COLO668 (cell line): ENCODE results near the gene LCN1.

Source experiments
- DNase-seq: peaks from one replicate; lab custom pipeline; 2025; ENCODE audit not compliant: unreplicated experiment; lab: John Stamatoyannopoulos, UW

The LCN1 gene

DNA sequence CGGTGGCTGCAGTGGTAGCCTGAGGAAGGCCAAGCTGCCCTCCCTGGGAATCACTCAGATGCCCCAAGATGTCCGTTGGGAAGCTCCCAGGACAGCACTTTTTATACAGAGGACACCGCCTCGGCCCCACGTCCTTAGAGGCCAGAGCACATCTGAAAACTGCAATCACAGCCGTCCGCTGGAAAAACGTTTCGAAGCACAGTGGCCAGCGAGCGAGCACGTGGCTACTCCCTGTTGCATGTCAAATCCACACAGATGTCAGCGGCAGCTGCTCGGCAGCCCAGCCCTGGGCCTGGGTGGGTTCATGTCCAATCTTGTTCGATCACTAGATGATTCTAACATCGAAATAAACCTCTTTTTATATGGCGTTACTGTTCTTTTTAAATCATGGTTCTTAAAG, 32.7 kb upstream of the LCN1 start:
- DNase-seq = no peak

DNA sequence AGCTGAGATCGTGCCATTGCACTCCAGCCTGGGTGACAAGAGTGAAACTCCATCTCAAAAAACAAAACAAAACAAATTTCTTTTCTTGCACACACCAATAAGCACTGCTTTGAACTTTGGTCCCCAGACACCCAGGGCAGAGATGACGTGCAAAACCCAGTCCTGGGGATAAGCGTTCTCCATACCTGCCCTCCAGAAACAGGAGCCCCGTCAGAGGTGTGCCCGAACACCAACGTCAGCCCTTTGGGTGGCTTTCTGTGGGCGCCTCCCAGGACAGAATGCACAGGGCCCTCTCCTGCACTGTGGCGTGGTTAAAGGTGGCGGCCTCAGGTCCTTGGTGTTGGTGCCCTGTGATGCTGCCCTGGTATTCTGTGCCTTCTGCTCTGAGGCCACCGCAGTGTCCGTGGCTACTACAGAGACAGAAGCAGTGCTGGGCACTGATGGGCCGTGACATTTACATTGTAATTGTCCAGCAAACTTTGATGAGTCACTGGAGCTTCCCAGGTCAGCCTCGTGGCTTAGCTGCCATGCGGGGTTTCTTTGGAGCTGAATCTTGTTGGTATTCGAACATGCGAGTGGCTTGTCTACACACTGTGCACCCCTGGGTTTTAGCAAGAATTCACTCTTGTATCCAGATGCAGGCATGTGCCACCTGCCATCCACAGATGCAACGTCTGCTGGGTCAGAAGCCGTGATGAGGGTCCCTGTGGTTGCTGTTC, 31.9 kb upstream of the LCN1 start:
- no peak for DNase-seq

DNA sequence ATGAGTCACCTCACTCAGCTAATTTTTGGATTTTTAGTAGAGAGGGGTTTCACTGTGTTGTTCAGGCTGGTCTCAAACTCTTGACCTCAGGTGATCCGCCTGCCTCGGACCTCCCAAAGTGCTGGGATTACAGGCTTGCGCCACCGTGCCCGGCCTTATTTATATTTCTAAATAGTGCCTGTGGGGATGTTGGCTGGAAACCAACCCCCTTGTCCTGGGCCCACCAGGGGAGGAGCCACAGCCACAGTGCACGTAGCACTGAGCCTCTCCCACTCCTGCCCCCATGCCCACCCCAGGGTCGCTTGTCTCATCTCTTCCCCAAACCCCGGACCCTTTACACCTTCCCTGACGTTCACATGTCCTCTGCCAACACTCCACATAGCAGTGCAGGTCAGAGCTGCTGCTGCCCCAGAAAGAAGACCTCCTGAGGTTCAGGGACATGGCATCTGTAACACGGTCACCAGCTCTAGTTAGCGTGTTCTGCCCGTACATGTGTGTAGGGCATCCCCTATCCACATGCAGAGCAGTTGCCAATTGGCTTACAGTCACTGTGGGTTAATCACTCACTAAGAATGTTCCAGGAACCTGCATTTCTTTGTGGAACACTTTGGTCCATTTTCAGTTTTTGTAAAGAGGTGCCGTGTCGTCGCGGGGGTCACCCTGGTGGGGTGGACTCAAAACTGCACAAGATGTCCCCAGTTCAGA, 30.9 kb upstream of the LCN1 start:
- no peak for DNase-seq

DNA sequence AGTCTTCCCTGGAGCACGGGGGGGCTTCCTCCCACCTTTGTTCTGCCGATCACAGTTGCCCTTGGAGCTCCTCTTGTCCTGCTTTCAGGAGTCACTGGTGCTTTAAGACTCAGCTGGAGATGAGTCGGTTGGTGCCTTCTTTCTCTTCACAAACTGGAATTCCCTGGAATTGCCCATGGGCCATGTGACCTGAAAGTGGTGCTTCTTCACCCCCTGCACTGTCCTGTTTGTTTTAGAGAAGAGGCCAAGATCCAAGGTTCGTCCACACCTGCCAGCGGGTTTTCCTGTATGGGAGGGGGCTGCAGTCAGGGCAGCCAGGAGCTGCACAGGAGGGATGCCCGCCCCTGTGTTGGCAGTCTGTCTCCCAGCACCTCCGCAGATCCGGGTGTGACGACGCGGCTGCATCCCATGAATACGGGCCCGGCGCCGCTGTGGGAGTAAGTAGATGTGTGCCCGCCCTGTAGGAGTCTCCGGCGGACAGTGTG, 30.2 kb upstream of the LCN1 start:
- no peak for DNase-seq

DNA sequence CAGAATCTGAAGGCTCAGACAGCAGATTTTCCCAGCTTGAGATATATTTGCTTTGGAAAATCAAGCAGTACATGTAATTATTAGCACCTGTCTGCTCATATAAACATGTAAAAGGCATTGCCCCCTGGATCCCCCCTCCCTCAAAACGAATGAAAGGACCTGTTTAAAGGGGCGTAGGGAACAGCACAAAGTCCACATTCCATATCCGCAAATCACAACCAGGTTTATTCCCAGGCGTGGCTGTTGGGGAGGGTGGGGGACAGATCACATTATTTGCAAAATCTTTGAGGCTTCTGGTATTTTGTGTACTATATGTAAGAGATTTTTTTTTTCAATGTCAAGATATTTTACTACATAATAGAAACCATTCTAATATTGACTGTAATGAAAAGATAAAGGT, 29.5 kb upstream of the LCN1 start:
- no peak for DNase-seq

DNA sequence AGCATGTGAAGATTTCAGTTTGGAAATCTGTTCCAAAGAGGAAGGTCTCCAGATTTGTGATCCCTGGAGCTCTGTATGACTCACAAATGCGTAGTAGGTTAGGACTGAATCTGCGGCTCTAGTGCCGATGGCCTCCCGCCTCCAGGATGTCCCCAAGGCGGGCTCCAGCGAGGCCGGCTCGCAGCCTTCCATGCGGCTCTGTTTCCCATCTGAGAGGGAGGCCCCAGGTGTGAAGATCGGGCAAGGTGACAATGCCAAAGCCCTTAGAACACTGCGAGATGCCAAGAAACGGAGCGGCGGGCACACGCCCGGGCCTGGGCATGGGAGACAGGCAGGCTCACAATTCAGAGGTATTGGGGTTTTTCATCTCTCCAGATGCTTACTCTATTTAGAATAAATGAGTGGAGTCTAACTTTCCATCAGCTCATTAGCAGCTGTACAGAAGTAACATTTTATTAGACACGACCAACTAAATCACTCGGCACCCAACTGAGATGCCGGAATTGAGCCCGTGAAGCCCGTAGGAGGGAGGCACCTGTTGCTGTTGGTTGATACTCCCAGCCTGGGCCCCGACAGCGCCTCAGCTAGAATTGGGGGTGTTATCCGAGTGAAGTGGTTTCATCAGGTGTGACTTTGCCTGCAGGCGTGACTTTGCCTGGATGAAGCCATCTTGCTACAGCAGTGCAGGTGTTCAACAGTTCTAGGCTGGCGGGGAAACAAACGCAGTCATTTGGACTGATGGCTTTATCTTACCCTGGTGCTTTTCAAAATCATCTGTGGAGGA, 28.2 kb upstream of the LCN1 start:
- no peak for DNase-seq

DNA sequence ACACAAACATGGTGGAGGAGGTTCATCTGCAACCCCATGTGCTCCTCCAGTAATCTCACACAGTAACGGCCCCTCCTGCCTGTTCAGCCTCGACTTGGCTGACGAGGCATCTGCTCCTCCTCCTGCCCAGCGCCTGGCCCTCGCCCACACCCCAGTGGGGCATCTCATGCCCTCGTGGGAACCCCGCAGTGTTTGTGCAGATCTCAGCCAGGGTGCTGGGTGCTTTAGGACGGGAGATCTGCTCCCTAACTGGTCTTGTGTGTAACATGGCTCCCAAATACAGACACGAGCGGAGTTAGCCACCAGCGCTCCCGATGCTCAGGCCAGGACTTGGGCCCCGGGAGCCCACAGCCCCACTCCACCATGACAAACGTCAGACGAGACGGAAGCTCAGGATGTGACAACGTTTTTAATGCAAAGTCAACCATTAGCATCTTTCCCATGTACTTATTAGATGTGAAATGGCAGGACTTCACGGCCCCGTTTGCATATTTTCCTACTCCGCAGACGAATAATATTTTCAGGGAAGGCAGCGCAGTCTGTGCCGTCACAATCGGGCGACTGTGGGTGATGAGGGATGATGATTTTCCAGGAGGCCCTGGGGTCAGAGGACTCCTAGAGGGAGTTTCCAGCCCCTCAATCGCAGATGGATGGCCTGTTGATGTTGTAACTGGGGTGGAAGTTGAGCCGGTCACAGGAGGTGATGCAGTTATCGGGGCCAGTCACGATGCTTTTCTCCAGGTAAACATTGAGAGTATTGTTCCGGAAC, 26.3 kb upstream of the LCN1 start:
- DNase-seq = no peak

DNA sequence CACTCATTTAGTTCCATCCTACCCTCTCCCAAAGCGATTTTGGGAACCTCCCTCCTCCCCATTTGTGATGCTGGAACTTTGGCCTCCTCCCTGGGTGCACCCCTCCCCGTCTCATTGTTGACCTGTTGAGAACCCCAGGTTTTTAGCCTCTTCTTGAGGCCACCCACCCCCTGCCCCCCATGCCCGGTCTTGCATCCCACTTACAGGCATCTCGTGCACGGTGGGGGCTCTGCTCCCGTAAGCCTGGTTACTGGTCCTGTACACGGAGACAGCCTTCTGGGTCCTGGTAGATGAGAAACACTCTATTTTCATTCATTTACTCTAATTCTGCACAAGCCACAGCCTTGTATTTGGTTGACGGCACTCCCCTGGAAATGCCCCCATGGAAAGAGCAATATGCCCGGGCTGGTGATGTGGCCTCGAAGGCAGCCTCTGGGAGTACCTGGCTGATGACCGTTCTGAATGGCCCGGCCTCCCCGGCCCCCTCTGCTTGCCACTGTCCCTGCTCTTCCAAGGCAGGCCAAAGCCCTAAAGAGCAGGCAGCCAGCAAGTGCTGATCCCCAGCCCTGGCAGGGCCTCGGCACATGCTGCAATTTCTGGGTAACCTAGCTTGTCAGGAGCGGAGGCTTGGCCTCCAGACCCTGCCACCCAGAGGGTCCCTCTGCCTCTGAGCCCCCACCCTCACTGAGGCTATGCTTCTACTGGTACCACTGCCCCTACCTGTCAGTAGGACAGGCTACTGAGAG, 22.7 kb upstream of the LCN1 start:
- no peak for DNase-seq

DNA sequence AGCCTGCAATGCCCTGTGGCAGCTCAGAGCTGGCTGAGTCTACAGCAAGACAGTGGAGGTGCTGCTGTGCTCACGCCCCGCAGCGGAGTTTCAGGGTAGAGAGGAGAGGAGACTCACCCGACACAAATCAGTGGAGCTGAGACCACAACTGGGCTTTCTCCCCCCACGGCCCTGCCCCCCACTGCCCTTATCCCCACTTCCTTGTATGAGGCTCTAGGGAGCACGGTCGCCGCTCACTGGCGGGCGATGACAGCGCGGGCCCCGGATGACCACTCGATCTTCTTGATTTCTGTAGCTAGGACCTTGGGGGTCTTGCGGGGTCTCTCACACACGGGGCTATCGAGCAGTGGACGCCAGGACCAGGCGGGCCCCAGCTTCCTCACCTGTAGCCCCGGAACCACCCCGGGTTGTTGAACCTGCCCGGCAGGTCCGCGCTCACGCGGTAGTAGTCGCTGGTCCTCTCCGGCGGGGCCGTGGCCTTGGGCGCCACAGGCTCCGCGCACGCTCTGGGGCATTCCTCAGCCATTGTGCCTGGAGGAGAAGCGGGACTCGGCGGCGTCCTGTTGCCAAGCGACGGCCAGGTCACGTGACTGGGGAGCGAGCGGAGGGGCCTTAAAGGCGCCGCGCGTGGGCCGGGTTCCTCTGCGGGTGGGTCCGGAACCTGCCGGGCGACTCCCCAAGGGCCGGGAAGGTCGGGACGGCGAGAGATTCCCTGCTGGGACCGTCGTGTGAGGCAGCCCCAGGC, 21.7 kb upstream of the LCN1 start:
- peak; percentile 91 for DNase-seq

DNA sequence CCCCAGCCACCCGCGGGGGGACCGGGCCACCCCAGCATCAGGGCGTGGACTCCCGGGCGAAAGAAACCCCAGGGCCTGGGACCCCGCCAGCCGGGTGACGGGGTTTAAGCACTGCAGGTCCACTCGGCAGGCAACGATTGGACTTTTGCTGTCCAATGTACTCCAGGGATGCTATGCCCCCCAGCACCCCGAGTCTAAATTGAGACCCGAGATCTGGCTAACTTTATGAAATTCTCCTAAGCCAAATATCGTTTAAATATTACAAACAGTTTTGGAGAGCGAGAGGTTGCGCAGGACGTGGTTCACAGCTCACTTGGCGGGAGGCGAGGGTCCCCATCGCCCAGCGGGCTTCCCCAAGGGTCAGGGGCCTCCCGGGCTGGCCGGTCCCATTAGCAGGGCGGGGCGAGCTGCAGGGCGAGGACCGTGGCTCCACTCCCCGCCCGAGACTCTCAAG, 21.1 kb upstream of the LCN1 start:
- DNase-seq = no peak

DNA sequence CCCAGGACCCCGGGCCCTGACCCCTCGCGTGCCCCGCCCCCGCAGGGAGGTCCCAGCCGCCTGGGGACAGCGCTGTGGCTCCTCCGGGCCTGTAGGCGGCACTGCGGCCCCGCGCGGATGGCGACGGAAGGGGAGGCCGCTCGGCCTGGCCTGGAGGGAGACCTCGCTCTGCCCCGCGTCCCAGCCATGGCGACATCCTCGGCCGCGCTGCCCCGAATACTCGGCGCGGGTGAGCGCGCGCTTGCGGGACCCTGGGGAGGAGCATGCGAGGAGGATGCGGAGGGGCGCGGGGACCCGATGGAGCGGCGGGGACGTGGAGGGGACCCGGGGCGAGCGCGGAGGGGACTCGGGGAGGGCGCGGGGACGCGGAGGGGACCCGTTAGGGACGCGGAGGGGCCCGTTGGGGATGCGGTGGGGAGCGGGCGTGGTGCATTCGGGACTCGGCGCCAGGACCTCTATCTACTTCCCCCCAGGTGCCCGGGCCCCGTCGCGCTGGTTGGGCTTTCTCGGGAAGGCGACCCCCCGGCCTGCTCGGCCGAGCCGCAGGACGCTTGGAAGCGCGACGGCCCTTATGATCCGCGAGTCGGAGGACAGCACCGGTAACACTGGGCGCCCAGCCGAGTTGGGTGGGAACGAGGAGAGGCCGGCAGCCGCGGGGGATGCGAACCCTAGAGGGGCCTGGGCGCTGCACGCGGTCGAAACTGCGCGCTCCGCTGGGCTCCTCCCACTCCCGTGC, 20.5 kb upstream of the LCN1 start, which contains the start of gene MRPS2:
TSS of gene MRPS2 (plus strand) at position 158 of the 736 bp plus-strand sequence. CDS start at position 187, 29 bp downstream.
- peak; percentile 90 for DNase-seq

DNA sequence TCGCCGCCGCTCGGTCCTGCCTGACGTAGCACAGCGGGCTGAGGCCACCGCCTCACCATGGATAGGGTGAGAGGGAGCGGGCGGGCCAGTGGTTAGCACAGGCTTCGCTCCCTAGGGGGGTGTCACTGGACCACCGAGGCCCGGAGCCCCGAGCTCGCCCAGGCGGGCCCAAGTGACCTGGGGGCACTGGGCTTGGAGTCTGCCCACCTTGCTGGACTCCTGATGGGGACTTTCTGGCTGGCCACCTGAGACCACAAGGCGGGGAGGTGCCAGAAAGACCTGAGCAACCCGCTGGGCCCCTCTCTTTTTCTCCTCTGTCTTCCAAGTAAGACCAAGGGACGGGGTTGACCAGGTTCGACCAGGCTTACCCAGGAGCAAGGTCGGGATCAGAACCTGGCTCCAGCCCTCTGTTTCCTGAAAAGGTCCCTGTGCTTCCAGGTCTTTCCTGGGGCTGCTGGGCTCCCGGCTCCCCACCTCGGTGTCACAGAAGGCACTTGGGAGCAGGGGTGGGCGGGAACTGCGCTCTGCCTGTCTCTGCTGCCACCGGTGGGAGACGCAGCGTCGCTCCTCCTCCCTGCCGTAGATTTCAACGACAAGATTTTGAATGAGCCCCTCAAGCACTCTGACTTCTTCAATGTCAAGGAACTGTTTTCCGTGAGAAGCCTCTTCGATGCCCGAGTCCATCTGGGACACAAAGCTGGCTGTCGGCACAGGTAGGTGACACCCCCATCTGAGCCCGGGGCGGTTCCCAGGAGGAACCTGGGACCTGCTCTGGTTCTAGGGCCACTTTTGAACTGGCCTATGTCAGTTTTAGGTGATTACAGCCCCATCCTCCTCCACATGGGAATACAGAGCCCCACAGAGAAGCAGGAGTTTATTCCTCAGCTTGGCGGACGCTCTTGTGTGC, 19.7 kb upstream of the LCN1 start:
- DNase-seq = no peak

DNA sequence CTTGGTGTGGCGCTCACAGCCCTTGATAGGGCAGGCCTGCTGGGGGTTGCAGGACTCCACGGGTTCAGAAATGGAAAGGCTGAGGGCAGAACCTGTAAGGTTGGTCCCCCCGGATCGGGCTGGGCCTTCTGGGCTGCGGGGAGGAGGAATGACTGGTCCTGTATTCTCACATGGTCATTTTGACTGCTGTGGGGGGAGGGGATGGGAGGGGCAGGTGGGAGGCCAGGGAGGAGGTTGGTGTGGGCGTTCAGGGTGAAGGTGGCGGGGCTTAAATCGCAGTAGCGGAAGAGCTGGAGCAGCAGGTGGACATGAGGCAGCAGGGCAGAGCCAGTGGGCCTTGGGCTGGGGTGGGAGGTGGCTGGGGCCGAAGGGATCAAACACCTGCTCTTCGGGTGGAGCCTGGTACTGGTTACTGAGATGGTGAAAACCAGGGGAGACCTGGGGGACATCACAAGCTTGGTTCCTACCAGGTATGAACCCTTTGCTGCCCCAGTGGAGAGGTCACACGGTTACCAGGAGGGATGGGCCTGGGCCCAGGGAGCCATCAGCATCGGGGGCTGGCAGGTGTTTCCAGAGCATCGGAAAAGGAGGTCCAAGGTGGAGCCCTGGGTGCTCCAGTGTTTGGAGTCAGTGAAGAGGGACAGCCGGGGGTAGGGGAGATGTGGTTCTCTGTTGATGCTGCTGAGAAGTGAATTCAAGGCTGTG, 18.9 kb upstream of the LCN1 start:
- no peak for DNase-seq

DNA sequence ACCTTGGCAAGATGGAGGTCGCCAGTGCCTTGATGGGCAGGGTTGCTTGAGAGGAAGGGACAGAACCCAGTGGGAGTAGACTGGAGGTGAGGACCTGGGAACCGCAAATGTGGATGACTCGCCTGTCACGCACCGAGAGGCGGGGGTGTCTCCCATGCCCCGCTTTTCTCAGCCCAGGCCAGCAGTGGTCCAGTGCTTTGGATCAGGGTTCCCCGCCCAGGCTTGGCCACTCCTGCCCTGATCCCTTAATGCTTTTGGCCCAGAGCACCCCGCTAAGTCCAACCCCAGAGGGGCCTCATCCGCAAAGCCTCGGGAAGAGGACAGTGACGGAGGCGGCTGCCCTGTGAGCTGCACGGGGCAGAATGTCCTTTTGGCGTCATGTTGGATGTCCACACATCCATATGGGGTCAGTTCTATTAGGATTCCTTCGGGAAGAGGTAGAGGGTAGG, 18.3 kb upstream of the LCN1 start:
- DNase-seq = no peak

DNA sequence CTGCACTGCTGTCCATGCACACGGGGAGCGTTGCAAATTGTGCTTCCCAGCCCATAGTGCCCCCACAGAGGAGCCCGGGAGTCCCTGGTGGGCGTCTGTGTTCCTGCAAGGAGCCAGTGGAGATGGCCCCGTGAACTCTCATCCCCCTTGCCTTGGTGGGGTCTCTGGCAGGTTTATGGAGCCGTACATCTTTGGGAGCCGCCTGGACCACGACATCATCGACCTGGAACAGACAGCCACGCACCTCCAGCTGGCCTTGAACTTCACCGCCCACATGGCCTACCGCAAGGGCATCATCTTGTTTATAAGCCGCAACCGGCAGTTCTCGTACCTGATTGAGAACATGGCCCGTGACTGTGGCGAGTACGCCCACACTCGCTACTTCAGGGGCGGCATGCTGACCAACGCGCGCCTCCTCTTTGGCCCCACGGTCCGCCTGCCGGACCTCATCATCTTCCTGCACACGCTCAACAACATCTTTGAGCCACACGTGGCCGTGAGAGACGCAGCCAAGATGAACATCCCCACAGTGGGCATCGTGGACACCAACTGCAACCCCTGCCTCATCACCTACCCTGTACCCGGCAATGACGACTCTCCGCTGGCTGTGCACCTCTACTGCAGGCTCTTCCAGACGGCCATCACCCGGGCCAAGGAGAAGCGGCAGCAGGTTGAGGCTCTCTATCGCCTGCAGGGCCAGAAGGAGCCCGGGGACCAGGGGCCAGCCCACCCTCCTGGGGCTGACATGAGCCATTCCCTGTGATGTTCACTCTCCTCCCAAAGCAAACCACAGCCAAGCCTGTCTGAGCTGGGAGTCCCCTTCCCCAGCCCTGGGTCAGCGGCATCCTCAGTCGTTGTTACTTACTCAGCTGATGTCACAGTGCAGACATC, 17.6 kb upstream of the LCN1 start:
- DNase-seq = no peak
